GM18858 (cell line): Measurements from ENCODE around the gene HMMR.

Experiments
- ATAC-seq: cut with Tn5 transposase; IDR thresholded peaks from one replicate; pipeline ENCODE4 v1.9.1; 2021; ENCODE audit not compliant: unreplicated experiment

The HMMR gene

GRCh38 chr5:163458778-163459385, 1.6 kb upstream of the HMMR start:
- ATAC-seq: no peak

GRCh38 chr5:163459462-163459818, 992 bp upstream of the HMMR start:
- ATAC-seq: no peak

GRCh38 chr5:163459819-163460561, 442 bp upstream of the HMMR start, which contains the start of gene NUDCD2:
NUDCD2 (minus strand) TSS chr5:163460102; CDS start chr5:163460050, 52 bp downstream.
- ATAC-seq: peak; percentile 74

- no peak for ATAC-seq
Observed at GRCh38 chr5:163463063-163463435, 2.6 kb downstream of the HMMR start.

- ATAC-seq: no peak
Observed at GRCh38 chr5:163467682-163468081, 7.2 kb downstream of the HMMR start.

- ATAC-seq: peak; percentile 75
Observed at GRCh38 chr5:163473635-163474243, 13.3 kb downstream of the HMMR start.

- ATAC-seq: no peak
Observed at GRCh38 chr5:163475411-163475810, 15.0 kb downstream of the HMMR start.

- no peak for ATAC-seq
Observed at GRCh38 chr5:163478126-163478981, 17.9 kb downstream of the HMMR start.

GRCh38 chr5:163478982-163479271, 18.5 kb downstream of the HMMR start:
- no peak for ATAC-seq

GRCh38 chr5:163489055-163489744, 28.8 kb downstream of the HMMR start:
- no peak for ATAC-seq

- ATAC-seq: no peak
Observed at GRCh38 chr5:163489745-163490075, 29.3 kb downstream of the HMMR start.

GRCh38 chr5:163496286-163496685, 35.9 kb downstream of the HMMR start:
- ATAC-seq: no peak

GRCh38 chr5:163497315-163497714, 36.9 kb downstream of the HMMR start:
- ATAC-seq: no peak

GRCh38 chr5:163498886-163499285, 38.5 kb downstream of the HMMR start:
- no peak for ATAC-seq

GRCh38 chr5:163502521-163502920, 42.1 kb downstream of the HMMR start:
- ATAC-seq: no peak

- ATAC-seq: peak; percentile 14
Observed at GRCh38 chr5:163503106-163504078, 43.0 kb downstream of the HMMR start.

GRCh38 chr5:163504079-163504931, 43.9 kb downstream of the HMMR start:
- ATAC-seq: no peak

- no peak for ATAC-seq
Observed at GRCh38 chr5:163505049-163505367, 44.6 kb downstream of the HMMR start.
